ENCODE measurements around the gene EXD3.
"Not testable (repeated sequence)": the region's sequence is repeated elsewhere in the genome, so short reads cannot be mapped to it uniquely, and the experiment has no call there.

EXD3 gene

DNA sequence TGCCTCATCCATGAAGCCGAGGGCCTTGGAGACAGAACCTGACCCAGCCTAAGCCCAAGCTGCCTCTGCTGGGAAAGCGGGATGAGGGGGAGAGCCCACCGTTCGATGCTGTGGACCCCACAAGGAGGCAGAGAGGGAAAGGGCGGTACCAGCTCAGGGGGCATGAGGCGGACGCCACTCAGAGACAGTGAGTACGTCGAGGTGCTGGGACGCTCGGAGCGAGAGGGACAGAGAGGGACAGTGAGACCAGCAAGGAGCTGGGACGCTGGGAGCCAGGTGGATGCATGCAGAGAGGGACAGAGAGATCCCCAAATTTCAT, 33.6 kb downstream of the EXD3 start:
- TF ChIP-seq, protein P1, sequence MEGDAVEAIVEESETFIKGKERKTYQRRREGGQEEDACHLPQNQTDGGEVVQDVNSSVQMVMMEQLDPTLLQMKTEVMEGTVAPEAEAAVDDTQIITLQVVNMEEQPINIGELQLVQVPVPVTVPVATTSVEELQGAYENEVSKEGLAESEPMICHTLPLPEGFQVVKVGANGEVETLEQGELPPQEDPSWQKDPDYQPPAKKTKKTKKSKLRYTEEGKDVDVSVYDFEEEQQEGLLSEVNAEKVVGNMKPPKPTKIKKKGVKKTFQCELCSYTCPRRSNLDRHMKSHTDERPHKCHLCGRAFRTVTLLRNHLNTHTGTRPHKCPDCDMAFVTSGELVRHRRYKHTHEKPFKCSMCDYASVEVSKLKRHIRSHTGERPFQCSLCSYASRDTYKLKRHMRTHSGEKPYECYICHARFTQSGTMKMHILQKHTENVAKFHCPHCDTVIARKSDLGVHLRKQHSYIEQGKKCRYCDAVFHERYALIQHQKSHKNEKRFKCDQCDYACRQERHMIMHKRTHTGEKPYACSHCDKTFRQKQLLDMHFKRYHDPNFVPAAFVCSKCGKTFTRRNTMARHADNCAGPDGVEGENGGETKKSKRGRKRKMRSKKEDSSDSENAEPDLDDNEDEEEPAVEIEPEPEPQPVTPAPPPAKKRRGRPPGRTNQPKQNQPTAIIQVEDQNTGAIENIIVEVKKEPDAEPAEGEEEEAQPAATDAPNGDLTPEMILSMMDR (IDR thresholded peaks at IDR 0.05; ENCODE audit: insufficient read depth, missing control alignments), result no peak
- no peak for FAIRE-seq

DNA sequence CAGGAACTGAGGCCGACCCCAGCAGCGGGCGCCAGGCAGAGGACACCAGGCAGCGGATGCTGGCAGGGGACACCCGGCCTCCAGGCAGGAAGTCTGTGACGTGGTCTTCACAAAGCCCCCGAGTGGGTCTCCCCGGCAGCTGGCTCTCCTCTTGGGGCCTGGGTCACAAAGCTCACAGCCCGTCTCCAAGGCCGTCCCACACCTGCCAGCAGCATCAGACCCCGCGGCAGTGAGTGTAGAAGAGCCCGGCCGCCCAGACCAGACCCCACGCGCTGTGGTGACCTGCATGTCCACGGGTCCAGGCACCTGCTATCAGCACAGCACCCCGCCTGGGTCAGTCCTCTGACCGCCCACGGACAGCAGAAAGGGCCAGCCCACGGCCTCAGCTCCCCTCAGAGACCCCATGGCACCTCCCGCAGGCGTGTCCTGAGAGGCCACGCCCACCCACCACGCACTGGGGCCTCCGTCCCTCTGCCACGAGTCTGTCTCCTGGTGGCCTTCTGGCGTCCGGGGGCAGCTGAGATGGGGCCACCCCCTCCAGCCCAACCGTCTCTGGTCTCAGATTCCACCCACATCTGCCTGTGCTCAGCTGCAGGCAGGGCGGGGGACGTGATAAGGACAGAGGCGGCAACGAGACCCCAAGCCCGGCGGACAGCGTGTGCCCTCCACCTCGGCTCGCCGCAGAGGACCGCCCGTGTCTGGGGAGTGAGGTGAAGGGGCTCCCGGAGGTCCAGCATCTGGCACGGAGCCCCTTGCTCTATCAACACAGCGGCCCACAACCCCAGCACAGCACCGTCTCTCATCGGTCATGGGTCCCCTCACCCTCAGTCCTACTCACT, 34.2 kb downstream of the EXD3 start:
- DNase-seq (ENCODE audit: insufficient read length, low spot score) (no peak), FAIRE-seq (no peak)
- TF ChIP-seq, protein P1 (IDR thresholded peaks at IDR 0.05; ENCODE audit: insufficient read depth, missing control alignments), result no peak

More for the DNA sequence above, 33.6 kb downstream of the EXD3 start:
- no peak for DNase-seq (ENCODE audit: insufficient read length, low spot score)

DNA sequence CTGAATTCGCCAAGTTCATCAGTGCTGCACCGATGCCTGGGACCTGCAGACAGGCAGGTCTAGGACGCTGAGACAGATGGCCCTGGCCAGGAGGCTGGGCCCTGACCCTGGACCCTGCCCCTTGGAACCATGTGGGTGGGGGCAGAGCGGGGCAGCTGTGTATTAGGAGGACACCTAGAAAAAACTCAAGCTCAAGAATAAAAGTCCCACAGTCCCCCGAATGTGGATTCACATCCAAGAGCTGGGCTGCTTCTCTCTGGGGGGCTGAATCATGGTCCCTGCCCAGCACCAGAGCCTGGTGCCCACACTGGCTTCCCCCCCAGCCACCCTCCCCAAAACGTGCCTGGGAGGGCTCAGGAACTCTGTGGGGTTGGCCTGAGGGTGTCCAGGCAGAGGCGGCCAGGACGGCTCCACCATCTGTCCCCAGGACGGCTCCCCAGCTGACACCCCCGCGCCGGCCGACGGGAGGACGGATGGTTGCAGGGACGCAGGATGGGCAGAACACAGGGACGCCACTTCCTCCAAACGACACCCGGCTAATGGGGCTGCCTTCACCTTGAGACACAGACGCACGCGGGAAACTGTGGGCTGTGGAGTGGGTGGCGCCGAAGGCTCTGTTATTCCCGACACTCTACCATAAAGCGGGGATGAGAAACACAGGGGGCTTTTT, 34.9 kb downstream of the EXD3 start:
- DNase-seq (ENCODE audit: insufficient read length, low spot score) (no peak), FAIRE-seq (no peak)
- TF ChIP-seq, protein P1 (IDR thresholded peaks at IDR 0.05; ENCODE audit: insufficient read depth, missing control alignments), result no peak

DNA sequence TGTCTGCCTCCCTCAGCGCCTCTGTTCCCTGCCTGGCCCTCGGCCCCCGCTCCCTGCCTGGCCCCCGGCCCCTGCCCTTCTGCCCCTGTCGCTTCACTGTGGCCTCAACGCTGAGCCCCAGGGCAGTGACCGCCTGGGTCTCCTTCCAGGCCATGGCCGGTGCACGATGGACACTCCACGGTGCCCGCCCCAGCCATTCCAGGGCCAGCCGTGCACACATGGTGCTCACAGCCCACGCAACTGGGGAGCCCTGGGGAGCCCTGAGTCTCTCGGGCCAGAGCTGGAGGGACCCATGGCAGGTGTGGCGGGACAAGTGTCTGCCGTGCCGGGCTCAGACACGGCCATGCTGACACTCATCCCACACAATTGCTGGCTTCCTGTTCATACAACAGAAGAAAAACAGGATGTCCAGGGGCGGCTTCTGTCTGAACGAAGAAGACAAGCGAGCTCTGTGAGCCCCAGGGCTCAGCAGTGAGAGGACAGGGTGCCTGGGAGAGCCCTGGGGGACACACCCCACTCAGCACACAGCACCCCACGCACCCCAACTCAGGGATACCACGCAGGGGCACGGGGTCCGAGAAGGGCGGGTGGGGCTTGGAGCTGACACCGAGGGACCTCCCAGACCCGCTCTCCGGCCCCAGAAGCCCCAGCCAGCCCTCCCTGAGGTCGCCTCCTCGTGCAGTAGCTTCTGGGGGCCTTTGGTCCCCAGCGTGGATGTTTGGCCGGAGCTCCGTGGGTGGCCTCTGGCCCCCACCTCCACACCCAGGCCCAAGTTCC, 35.7 kb downstream of the EXD3 start:
- no peak for FAIRE-seq
- DNase-seq (ENCODE audit: insufficient read length, low spot score), result no peak

GRCh38 chr9:137386507-137387113, 36.4 kb downstream of the EXD3 start:
- not testable (repeated sequence) for FAIRE-seq; DNase-seq (ENCODE audit: insufficient read length, low spot score)

More for the DNA sequence above, 35.7 kb downstream of the EXD3 start:
- TF ChIP-seq, protein P1 (IDR thresholded peaks at IDR 0.05; ENCODE audit: insufficient read depth, missing control alignments), result no peak

- DNase-seq (ENCODE audit: insufficient read length, low spot score), result no peak
- no peak for FAIRE-seq
- TF ChIP-seq, protein P1 (IDR thresholded peaks at IDR 0.05; ENCODE audit: insufficient read depth, missing control alignments), result no peak
These were observed 37.8 kb downstream of the EXD3 start for GRCh38 chr9:137385061-137385655.
